Measurements from ENCODE around the gene CPNE4. TPM values are rescaled to one million over a fixed set of nuclear protein-coding genes. Genes with fewer than 3 reads are reported as not detected.

The CPNE4 gene
- total and polyA plus RNA-seq, 9 of the 15 experiments (the other 6 are each of a cell fraction or from before 2014, with no cell fraction given), result not detected

GRCh38 chr3:131688370-131688769 is 346.4 kb downstream of the CPNE4 start (continued):
- TF ChIP-seq ZBTB9 (CRISPR knock-in tag; IDR thresholded peaks at IDR 0.05), result no peak
- TF ChIP-seq MTF1 (CRISPR knock-in tag; IDR thresholded peaks at IDR 0.05; ENCODE audit: borderline replicate concordance), result no peak
- no peak for TF ChIP-seq HSF4 (CRISPR knock-in tag; IDR thresholded peaks at IDR 0.05; ENCODE audit: borderline replicate concordance)
- TF ChIP-seq HIVEP1 (CRISPR knock-in tag; IDR thresholded peaks at IDR 0.05), result no peak
- TF ChIP-seq PHF8 (IDR thresholded peaks at IDR 0.05; ENCODE audit: borderline replicate concordance, low read length), result no peak
- no peak for TF ChIP-seq CBX5 (IDR thresholded peaks at IDR 0.05; ENCODE audit: borderline replicate concordance, low read depth)
- no peak for TF ChIP-seq KDM5B (IDR thresholded peaks at IDR 0.05; ENCODE audit: insufficient replicate concordance, low read depth, low read length)
- TF ChIP-seq SMAD1 (IDR thresholded peaks at IDR 0.05; ENCODE audit: low read depth, low read length, partially characterized antibody), result no peak

- Histone ChIP-seq H3K9me1 (ENCODE audit: control insufficient read depth, insufficient read depth, low read length) (no peaks in the 10 kb centered on the region), H3K27me3 (ENCODE audit: control insufficient read depth in 2 of 2, insufficient read depth in 2 of 2, low read length in 2 of 2) (no peaks in the 10 kb centered on the region), H3K9ac (ENCODE audit: insufficient read depth in 1 of 2, low read depth in 2 of 2, low read length in 2 of 2) (no peak overlapping the region), H3K9me3 (replicated peaks; ENCODE audit: control insufficient read depth, insufficient read depth, low read depth, low read length) (no peaks in the 10 kb centered on the region), H3K4me2 (ENCODE audit: insufficient read depth, low read length) (no peak overlapping the region), H3K4me1 (replicated peaks in 1 of 2; ENCODE audit: control insufficient read depth in 2 of 2, insufficient read depth in 2 of 2, low read length in 2 of 2) (no peaks in the 10 kb centered on the region), H2AFZ (ENCODE audit: low read depth, low read length) (no peak overlapping the region), H3K27ac (ENCODE audit: extremely low read depth, low read depth, low read length) (no peak overlapping the region), H4K20me1 (replicated peaks; ENCODE audit: control insufficient read depth, insufficient read depth, low read length) (no peaks in the 10 kb centered on the region), H3K79me2 (ENCODE audit: control insufficient read depth, insufficient read depth, low read length) (no peaks in the 10 kb centered on the region), H3K36me3 (ENCODE audit: control insufficient read depth, insufficient read depth, low read length) (no peaks in the 10 kb centered on the region), H3K4me3 (no peak overlapping the region)
- ChIA-PET POLR2A (no interaction called here), CTCF (ENCODE audit: low intra/inter-chr PET ratio) (no interaction called here)
- ATAC-seq, result no peak
- in situ Hi-C loops (cut with MboI), result no loop called here
- intact Hi-C loops (cut with micrococcal nuclease), result no loop called here
- BruUV-seq (replicated peaks), result no TSS peak
- FAIRE-seq, result no peak
- TF ChIP-seq MEIS2 (IDR thresholded peaks at IDR 0.05; ENCODE audit: partially characterized antibody) (no peak), ZNF134 (CRISPR knock-in tag; conservative IDR thresholded peaks at IDR 0.05) (no peak), RBFOX2 (IDR thresholded peaks at IDR 0.05; ENCODE audit: low read depth, low read length) (no peak), RAD51 (IDR thresholded peaks at IDR 0.05; ENCODE audit: borderline replicate concordance, low read depth) (no peak), MAFF (IDR thresholded peaks at IDR 0.05; ENCODE audit: low read length) (no peak), ARID3B (CRISPR knock-in tag; IDR thresholded peaks at IDR 0.05; ENCODE audit: borderline replicate concordance) (no peak), FOXM1 (IDR thresholded peaks at IDR 0.05; ENCODE audit: low read depth) (no peak), FOXM1 (CRISPR knock-in tag; IDR thresholded peaks at IDR 0.05; ENCODE audit: low read depth) (no peak), CGGBP1 (CRISPR knock-in tag; IDR thresholded peaks at IDR 0.05) (no peak), HIVEP1 (CRISPR knock-in tag; IDR thresholded peaks at IDR 0.05) (no peak)
- TF ChIP-seq, protein P1, sequence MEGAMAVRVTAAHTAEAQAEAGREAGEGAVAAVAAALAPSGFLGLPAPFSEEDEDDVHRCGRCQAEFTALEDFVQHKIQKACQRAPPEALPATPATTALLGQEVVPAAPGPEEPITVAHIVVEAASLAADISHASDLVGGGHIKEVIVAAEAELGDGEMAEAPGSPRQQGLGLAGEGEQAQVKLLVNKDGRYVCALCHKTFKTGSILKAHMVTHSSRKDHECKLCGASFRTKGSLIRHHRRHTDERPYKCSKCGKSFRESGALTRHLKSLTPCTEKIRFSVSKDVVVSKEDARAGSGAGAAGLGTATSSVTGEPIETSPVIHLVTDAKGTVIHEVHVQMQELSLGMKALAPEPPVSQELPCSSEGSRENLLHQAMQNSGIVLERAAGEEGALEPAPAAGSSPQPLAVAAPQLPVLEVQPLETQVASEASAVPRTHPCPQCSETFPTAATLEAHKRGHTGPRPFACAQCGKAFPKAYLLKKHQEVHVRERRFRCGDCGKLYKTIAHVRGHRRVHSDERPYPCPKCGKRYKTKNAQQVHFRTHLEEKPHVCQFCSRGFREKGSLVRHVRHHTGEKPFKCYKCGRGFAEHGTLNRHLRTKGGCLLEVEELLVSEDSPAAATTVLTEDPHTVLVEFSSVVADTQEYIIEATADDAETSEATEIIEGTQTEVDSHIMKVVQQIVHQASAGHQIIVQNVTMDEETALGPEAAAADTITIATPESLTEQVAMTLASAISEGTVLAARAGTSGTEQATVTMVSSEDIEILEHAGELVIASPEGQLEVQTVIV (CRISPR knock-in tag; IDR thresholded peaks at IDR 0.05; ENCODE audit: borderline replicate concordance), result no peak
- no peak for DNase-seq (ENCODE audit: extremely low read depth in 1 of 4, low spot score in 3 of 4)
- 0% methylated on average over 4 of the region's 4 CpGs for WGBS (ENCODE audit: insufficient coverage, low coverage, missing lambda C conversion rate)
These were observed 365.2 kb downstream of the CPNE4 start for GRCh38 chr3:131669600-131669999.

Measured in K562 (cell line).